Measurements from ENCODE around the gene TCEANC2. TPM values are rescaled to one million over a fixed set of nuclear protein-coding genes. Genes with fewer than 3 reads are reported as not detected.

The TCEANC2 gene
- total RNA-seq, 1 donor from 2014 or later = 3.6 TPM

- peaks cover 5% of the 10 kb centered on the region for H3K27me3 ChIP-seq (ENCODE audit: control insufficient read depth, insufficient read depth, low read length)
- H3K36me3 ChIP-seq (ENCODE audit: control insufficient read depth, insufficient read depth, low read length) = no peaks in the 10 kb centered on the region
- H3K4me3 ChIP-seq (ENCODE audit: low read depth, low read length) = no peak overlapping the region
- peak; percentile 51 for DNase-seq (ENCODE audit: low read depth)
- TF ChIP-seq CTCF (IDR thresholded peaks at IDR 0.05; ENCODE audit: insufficient read depth, low read length, poor library complexity, severe bottlenecking) = no peak
Observed at GRCh38 chr1:54117815-54118563, 64.6 kb downstream of the TCEANC2 start.

- Histone ChIP-seq H3K36me3 (ENCODE audit: control insufficient read depth, insufficient read depth, low read length) (no peaks in the 10 kb centered on the region), H3K27me3 (ENCODE audit: control insufficient read depth, insufficient read depth, low read length) (peaks cover 5% of the 10 kb centered on the region), H3K4me3 (ENCODE audit: low read depth, low read length) (no peak overlapping the region)
- DNase-seq (ENCODE audit: low read depth) = peak; percentile 73
- TF ChIP-seq CTCF (IDR thresholded peaks at IDR 0.05; ENCODE audit: insufficient read depth, low read length, poor library complexity, severe bottlenecking) = no peak
Observed at GRCh38 chr1:54118704-54119103, 65.3 kb downstream of the TCEANC2 start.

- Histone ChIP-seq H3K36me3 (ENCODE audit: control insufficient read depth, insufficient read depth, low read length) (no peaks in the 10 kb centered on the region), H3K27me3 (ENCODE audit: control insufficient read depth, insufficient read depth, low read length) (peaks cover 5% of the 10 kb centered on the region), H3K4me3 (ENCODE audit: low read depth, low read length) (no peak overlapping the region)
- no peak for DNase-seq (ENCODE audit: low read depth)
- no peak for TF ChIP-seq CTCF (IDR thresholded peaks at IDR 0.05; ENCODE audit: insufficient read depth, low read length, poor library complexity, severe bottlenecking)
Observed at GRCh38 chr1:54120018-54120697, 66.8 kb downstream of the TCEANC2 start.

- Histone ChIP-seq H3K36me3 (ENCODE audit: control insufficient read depth, insufficient read depth, low read length) (no peaks in the 10 kb centered on the region), H3K4me3 (ENCODE audit: low read depth, low read length) (no peak overlapping the region), H3K27me3 (ENCODE audit: control insufficient read depth, insufficient read depth, low read length) (peaks cover 5% of the 10 kb centered on the region)
- TF ChIP-seq CTCF (IDR thresholded peaks at IDR 0.05; ENCODE audit: insufficient read depth, low read length, poor library complexity, severe bottlenecking) = no peak
- no peak for DNase-seq (ENCODE audit: low read depth)
Observed at GRCh38 chr1:54120698-54121481, 67.5 kb downstream of the TCEANC2 start.

GRCh38 chr1:54121482-54122134 lies 68.2 kb downstream of the TCEANC2 start:
- Histone ChIP-seq H3K36me3 (ENCODE audit: control insufficient read depth, insufficient read depth, low read length) (no peaks in the 10 kb centered on the region), H3K27me3 (ENCODE audit: control insufficient read depth, insufficient read depth, low read length) (peaks cover 5% of the 10 kb centered on the region), H3K4me3 (ENCODE audit: low read depth, low read length) (peak overlapping the region; percentile 13)
- DNase-seq (ENCODE audit: low read depth) = peak; percentile 41
- peak; percentile 90 for TF ChIP-seq CTCF (IDR thresholded peaks at IDR 0.05; ENCODE audit: insufficient read depth, low read length, poor library complexity, severe bottlenecking)
